ENCODE results near the gene GPSM1.
"Not testable (repeated sequence)": the region's sequence is repeated elsewhere in the genome, so short reads cannot be mapped to it uniquely, and the experiment has no call there.

Gene GPSM1

DNA sequence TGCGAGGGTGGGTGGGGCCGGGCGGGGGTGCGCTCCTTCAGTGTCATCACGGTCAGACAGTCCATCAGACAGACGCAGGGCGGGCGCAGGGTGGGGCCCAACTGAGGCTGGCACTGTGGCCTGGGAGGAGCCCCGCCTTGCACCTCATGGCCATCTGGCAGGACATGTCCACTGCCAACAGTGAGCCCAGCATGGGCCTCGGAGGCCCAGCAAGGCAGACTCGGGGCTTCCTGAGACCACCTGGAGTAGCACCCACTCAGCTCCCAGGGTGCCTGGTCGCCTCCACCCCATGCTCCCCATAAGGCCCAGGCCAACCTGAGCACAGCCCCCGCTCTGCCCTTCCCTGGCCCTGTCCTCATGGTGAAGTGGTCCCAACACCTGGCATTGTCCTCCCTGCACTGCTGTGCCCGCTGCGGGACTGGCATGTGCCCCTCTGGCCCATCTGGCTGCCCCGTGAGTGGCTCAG, 8.5 kb upstream of the GPSM1 start:
- H3K4me3 ChIP-seq (replicated peaks; ENCODE audit: insufficient read depth, low read length), result no peak overlapping the region

DNA sequence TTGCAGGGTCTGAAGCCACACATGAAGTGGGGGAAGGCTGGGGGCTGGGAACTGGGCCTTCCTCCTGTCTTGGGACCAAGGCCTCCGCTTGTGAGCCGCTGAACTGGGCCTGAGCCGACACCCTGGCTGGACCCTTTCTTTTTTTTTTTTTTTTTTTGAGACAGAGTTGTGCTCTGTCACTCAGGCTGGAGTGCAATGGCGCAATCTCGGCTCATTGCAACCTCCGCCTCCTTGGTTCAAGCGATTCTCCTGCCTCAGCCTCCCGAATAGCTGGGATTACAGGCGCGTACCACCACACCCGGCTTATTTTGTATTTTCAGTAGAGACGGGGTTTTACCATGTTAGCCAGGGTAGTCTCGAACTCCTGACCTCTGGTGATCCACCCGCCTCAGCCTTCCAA, 8.1 kb upstream of the GPSM1 start:
- H3K27me3 ChIP-seq (ENCODE audit: insufficient read depth, poor library complexity, severe bottlenecking); H3K4me3 ChIP-seq (replicated peaks; ENCODE audit: insufficient read depth, low read length); DNase-seq (ENCODE audit: low read depth in 1 of 2, low spot score in 1 of 2); H3K27ac ChIP-seq (replicated peaks): not testable (repeated sequence)

More for the DNA sequence above, 8.5 kb upstream of the GPSM1 start:
- Histone ChIP-seq H3K27ac (replicated peaks) (no peak overlapping the region), H3K27me3 (ENCODE audit: insufficient read depth, poor library complexity, severe bottlenecking) (peaks cover 7% of the 10 kb centered on the region)
- DNase-seq (ENCODE audit: low read depth in 1 of 2, low spot score in 1 of 2), result no peak
- TF ChIP-seq SPI1 (IDR thresholded peaks at IDR 0.05; ENCODE audit: borderline replicate concordance, low read depth) (no peak), GABPA (IDR thresholded peaks at IDR 0.05; ENCODE audit: low read depth) (no peak), POLR2AphosphoS5 (IDR thresholded peaks at IDR 0.05; ENCODE audit: low read depth) (no peak)
- TF ChIP-seq, protein P1, sequence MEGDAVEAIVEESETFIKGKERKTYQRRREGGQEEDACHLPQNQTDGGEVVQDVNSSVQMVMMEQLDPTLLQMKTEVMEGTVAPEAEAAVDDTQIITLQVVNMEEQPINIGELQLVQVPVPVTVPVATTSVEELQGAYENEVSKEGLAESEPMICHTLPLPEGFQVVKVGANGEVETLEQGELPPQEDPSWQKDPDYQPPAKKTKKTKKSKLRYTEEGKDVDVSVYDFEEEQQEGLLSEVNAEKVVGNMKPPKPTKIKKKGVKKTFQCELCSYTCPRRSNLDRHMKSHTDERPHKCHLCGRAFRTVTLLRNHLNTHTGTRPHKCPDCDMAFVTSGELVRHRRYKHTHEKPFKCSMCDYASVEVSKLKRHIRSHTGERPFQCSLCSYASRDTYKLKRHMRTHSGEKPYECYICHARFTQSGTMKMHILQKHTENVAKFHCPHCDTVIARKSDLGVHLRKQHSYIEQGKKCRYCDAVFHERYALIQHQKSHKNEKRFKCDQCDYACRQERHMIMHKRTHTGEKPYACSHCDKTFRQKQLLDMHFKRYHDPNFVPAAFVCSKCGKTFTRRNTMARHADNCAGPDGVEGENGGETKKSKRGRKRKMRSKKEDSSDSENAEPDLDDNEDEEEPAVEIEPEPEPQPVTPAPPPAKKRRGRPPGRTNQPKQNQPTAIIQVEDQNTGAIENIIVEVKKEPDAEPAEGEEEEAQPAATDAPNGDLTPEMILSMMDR (IDR thresholded peaks at IDR 0.05; ENCODE audit: insufficient read depth, low read length), result no peak
- TF ChIP-seq, protein P2, sequence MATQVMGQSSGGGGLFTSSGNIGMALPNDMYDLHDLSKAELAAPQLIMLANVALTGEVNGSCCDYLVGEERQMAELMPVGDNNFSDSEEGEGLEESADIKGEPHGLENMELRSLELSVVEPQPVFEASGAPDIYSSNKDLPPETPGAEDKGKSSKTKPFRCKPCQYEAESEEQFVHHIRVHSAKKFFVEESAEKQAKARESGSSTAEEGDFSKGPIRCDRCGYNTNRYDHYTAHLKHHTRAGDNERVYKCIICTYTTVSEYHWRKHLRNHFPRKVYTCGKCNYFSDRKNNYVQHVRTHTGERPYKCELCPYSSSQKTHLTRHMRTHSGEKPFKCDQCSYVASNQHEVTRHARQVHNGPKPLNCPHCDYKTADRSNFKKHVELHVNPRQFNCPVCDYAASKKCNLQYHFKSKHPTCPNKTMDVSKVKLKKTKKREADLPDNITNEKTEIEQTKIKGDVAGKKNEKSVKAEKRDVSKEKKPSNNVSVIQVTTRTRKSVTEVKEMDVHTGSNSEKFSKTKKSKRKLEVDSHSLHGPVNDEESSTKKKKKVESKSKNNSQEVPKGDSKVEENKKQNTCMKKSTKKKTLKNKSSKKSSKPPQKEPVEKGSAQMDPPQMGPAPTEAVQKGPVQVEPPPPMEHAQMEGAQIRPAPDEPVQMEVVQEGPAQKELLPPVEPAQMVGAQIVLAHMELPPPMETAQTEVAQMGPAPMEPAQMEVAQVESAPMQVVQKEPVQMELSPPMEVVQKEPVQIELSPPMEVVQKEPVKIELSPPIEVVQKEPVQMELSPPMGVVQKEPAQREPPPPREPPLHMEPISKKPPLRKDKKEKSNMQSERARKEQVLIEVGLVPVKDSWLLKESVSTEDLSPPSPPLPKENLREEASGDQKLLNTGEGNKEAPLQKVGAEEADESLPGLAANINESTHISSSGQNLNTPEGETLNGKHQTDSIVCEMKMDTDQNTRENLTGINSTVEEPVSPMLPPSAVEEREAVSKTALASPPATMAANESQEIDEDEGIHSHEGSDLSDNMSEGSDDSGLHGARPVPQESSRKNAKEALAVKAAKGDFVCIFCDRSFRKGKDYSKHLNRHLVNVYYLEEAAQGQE (IDR thresholded peaks at IDR 0.05; ENCODE audit: insufficient replicate concordance, low read depth), result no peak

GRCh38 chr9:136319955-136320354, 7.4 kb upstream of the GPSM1 start:
- H3K27me3 ChIP-seq (ENCODE audit: insufficient read depth, poor library complexity, severe bottlenecking), result peaks cover 12% of the 10 kb centered on the region
- DNase-seq (ENCODE audit: low read depth in 1 of 2, low spot score in 1 of 2); H3K27ac ChIP-seq (replicated peaks); H3K4me3 ChIP-seq (replicated peaks; ENCODE audit: insufficient read depth, low read length): not testable (repeated sequence)

GRCh38 chr9:136320972-136321371, 6.4 kb upstream of the GPSM1 start:
- H3K27ac ChIP-seq (replicated peaks); DNase-seq (ENCODE audit: low read depth in 1 of 2, low spot score in 1 of 2); H3K4me3 ChIP-seq (replicated peaks; ENCODE audit: insufficient read depth, low read length): not testable (repeated sequence)
- H3K27me3 ChIP-seq (ENCODE audit: insufficient read depth, poor library complexity, severe bottlenecking), result peaks cover 12% of the 10 kb centered on the region

GRCh38 chr9:136321561-136321960, 5.8 kb upstream of the GPSM1 start:
- peaks cover 13% of the 10 kb centered on the region for H3K27me3 ChIP-seq (ENCODE audit: insufficient read depth, poor library complexity, severe bottlenecking)
- H3K27ac ChIP-seq (replicated peaks), result no peak overlapping the region
- H3K4me3 ChIP-seq (replicated peaks; ENCODE audit: insufficient read depth, low read length), result no peak overlapping the region
- no peak for TF ChIP-seq GABPA (IDR thresholded peaks at IDR 0.05; ENCODE audit: low read depth)
- TF ChIP-seq POLR2AphosphoS5 (IDR thresholded peaks at IDR 0.05; ENCODE audit: low read depth), result no peak
- TF ChIP-seq SPI1 (IDR thresholded peaks at IDR 0.05; ENCODE audit: borderline replicate concordance, low read depth), result no peak
- TF ChIP-seq, protein P2 (IDR thresholded peaks at IDR 0.05; ENCODE audit: insufficient replicate concordance, low read depth), result no peak
- no peak for DNase-seq (ENCODE audit: low read depth in 1 of 2, low spot score in 1 of 2)

DNA sequence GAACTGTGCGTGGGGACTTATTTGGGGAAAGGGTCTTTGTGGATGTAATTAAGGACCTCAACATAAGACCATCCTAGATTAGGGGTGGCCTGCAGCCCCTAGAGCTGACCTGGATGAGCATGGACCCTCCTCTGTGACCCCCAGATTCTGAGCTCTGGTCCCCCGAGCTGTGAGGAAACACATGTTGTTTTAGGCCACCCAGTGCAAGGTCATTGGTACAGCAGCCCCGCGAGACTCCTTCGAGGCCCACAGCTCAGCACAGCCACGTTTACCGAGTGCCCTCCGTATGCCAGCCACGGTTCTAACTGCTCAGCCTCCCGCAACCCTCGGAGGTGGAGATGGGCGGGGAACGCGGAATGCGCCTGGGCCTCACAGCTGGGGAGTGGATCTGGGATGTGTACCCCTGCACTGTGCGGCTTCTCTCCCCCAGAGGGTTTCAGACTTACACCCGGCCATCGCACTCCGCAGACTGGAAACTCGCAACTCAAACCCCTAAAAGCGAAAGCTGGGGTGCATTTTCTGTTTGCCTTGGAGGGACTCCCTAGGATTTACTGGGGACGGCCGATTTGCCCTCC, 4.5 kb upstream of the GPSM1 start:
- Histone ChIP-seq H3K4me3 (replicated peaks; ENCODE audit: insufficient read depth, low read length) (no peak overlapping the region), H3K27ac (replicated peaks) (no peak overlapping the region), H3K27me3 (ENCODE audit: insufficient read depth, poor library complexity, severe bottlenecking) (peaks cover 17% of the 10 kb centered on the region)
- TF ChIP-seq, protein P1 (IDR thresholded peaks at IDR 0.05; ENCODE audit: insufficient read depth, low read length), result no peak
- TF ChIP-seq GABPA (IDR thresholded peaks at IDR 0.05; ENCODE audit: low read depth) (no peak), POLR2AphosphoS5 (IDR thresholded peaks at IDR 0.05; ENCODE audit: low read depth) (no peak), SPI1 (IDR thresholded peaks at IDR 0.05; ENCODE audit: borderline replicate concordance, low read depth) (no peak)
- TF ChIP-seq, protein P2 (IDR thresholded peaks at IDR 0.05; ENCODE audit: insufficient replicate concordance, low read depth), result no peak
- DNase-seq (ENCODE audit: low read depth in 1 of 2, low spot score in 1 of 2), result no peak

Data from HL-60 (cell line).